AG09319 (cell line): Measurements from ENCODE around the gene CDCA4.

Experiments
- DNase-seq: peaks from one replicate; pipeline ENCODE4 v3.0.0-alpha.2; 2010; ENCODE audit warnings: low read depth; ENCODE audit errors: extremely low read depth
- CTCF ChIP-seq: IDR thresholded peaks from 2 replicates; pipeline ENCODE4 v1.5.1; 2011; ENCODE audit warnings: low read depth, mild to moderate bottlenecking, inconsistent platforms, low read length, moderate library complexity

CDCA4 gene

GRCh38 chr14:104973385-104974145 lies 47.3 kb downstream of the CDCA4 start:
- DNase-seq: peak; percentile 44
- no peak for TF ChIP-seq CTCF

- no peak for TF ChIP-seq CTCF
- peak; percentile 77 for DNase-seq
These were observed 47.8 kb downstream of the CDCA4 start for GRCh38 chr14:104973135-104973384.

GRCh38 chr14:104972301-104973134 lies 48.4 kb downstream of the CDCA4 start:
- DNase-seq: no peak
- no peak for TF ChIP-seq CTCF

- TF ChIP-seq CTCF: no peak
- DNase-seq: no peak
These were observed 49.2 kb downstream of the CDCA4 start for GRCh38 chr14:104971447-104972240.

- peak; percentile 53 for DNase-seq
- no peak for TF ChIP-seq CTCF
These were observed 50.4 kb downstream of the CDCA4 start for GRCh38 chr14:104970231-104971068.

- TF ChIP-seq CTCF: no peak
- DNase-seq: no peak
These were observed 51.1 kb downstream of the CDCA4 start for GRCh38 chr14:104969741-104970230.
